IMR-90 (cell line): Measurements from ENCODE around the gene UBD. TPM values are rescaled to one million over a fixed set of nuclear protein-coding genes. Genes with fewer than 3 reads are reported as not detected.

Source experiments
- ATAC-seq: fragments of 200-7000 bp; cut with Tn5 transposase; 2 replicates; pipeline ENCODE4 v1.9.1; 2020; ENCODE audit warnings: low read depth, mild to moderate bottlenecking, moderate library complexity
- BruUV-seq: library from RNA; stranded (reverse); fragments of 400-500 nt; replicated peaks from 2 replicates; lab custom pipeline; 2021; lab: Mats Ljungman, UMichigan
- CTCF ChIA-PET: fragments of 300-600 bp; formaldehyde crosslinking; extraction: SDS; loops from one replicate; lab custom pipeline; 2021; ENCODE audit warnings: antibody characterized with exemption; lab: Yijun Ruan, JAX
- POLR2A ChIA-PET: fragments of 300-600 bp; sonication (Branson Sonifier 250); formaldehyde crosslinking; loops from one replicate; lab custom pipeline; 2022; ENCODE audit warnings: antibody characterized with exemption; ENCODE audit not compliant: unreplicated experiment; lab: Charles Lee
- DNase-seq: peaks from one replicate; pipeline ENCODE4 v3.0.0; 2013
- H2AFZ ChIP-seq: replicated peaks from 2 replicates; pipeline ENCODE3; 2013; ENCODE audit warnings: low read length, mild to moderate bottlenecking; ENCODE audit not compliant: poor library complexity
- H2AK5ac ChIP-seq: 2 replicates; pipeline ENCODE4 v1.6.1; 2013; ENCODE audit warnings: low read depth, low read length, inconsistent platforms
- H2AK9ac ChIP-seq: replicated peaks from 2 replicates; pipeline ENCODE3; 2013; ENCODE audit warnings: mild to moderate bottlenecking, low read depth, low read length, moderate library complexity; ENCODE audit not compliant: poor library complexity
- H2BK120ac ChIP-seq: 2 replicates; pipeline ENCODE4 v1.6.1; 2013; ENCODE audit warnings: low read depth, low read length, inconsistent platforms
- H2BK15ac ChIP-seq: 3 replicates; pipeline ENCODE4 v1.6.1; 2013; ENCODE audit warnings: low read depth, low read length, inconsistent platforms
- H2BK20ac ChIP-seq: 2 replicates; pipeline ENCODE4 v1.6.1; 2013; ENCODE audit warnings: low read depth, mild to moderate bottlenecking, inconsistent platforms, low read length, moderate library complexity
- H2BK5ac ChIP-seq: 2 replicates; pipeline ENCODE4 v1.6.1; 2013; ENCODE audit warnings: mild to moderate bottlenecking, low read depth, low read length, inconsistent platforms; ENCODE audit not compliant: poor library complexity, severe bottlenecking
- H3K14ac ChIP-seq: replicated peaks from 2 replicates; pipeline ENCODE4 v1.6.1; 2013; ENCODE audit warnings: low read depth, low read length, inconsistent platforms
- H3K18ac ChIP-seq: 2 replicates; pipeline ENCODE4 v1.6.1; 2013; ENCODE audit warnings: low read depth, low read length, control low read depth
- H3K23ac ChIP-seq: 2 replicates; pipeline ENCODE4 v1.6.1; 2013; ENCODE audit warnings: low read depth, low read length, inconsistent platforms
- H3K27ac ChIP-seq: 2 replicates; pipeline ENCODE4 v1.5.1; 2013; ENCODE audit warnings: mild to moderate bottlenecking, control low read depth, low read length; ENCODE audit not compliant: insufficient read depth
- H3K27me3 ChIP-seq: 2 replicates; pipeline ENCODE4 v1.6.1; 2013; ENCODE audit warnings: low read length; ENCODE audit not compliant: control insufficient read depth, insufficient read depth
- H3K36me3 ChIP-seq: 2 replicates; pipeline ENCODE4 v1.6.1; 2013; ENCODE audit warnings: low read length, mixed read lengths; ENCODE audit not compliant: control insufficient read depth, insufficient read depth
- H3K4ac ChIP-seq: 2 replicates; pipeline ENCODE4 v1.6.1; 2013; ENCODE audit warnings: low read depth, low read length, inconsistent platforms
- H3K4me1 ChIP-seq: 2 replicates; pipeline ENCODE4 v1.6.1; 2013; ENCODE audit warnings: low read length, mixed read lengths; ENCODE audit not compliant: control insufficient read depth, insufficient read depth
- H3K4me2 ChIP-seq: 2 replicates; pipeline ENCODE4 v1.6.1; 2013; ENCODE audit warnings: low read depth, mild to moderate bottlenecking, control low read depth, low read length, moderate library complexity
- H3K4me3 ChIP-seq: 2 replicates; pipeline ENCODE4 v1.5.1; 2013; ENCODE audit warnings: low read depth, mild to moderate bottlenecking, control low read depth, low read length, moderate library complexity; ENCODE audit not compliant: insufficient read depth
- H3K56ac ChIP-seq: 2 replicates; pipeline ENCODE4 v1.6.1; 2013; ENCODE audit warnings: low read length, inconsistent platforms; ENCODE audit not compliant: insufficient read depth; ENCODE audit errors: extremely low read depth
- H3K79me1 ChIP-seq, 2 experiments: 2 replicates each; pipeline ENCODE4 v1.6.1; 2013; ENCODE audit warnings: low read length in 2 of 2, inconsistent platforms in 1 of 2, low read depth in 1 of 2
- H3K9ac ChIP-seq: 2 replicates; pipeline ENCODE4 v1.6.1; 2013; ENCODE audit warnings: low read depth, low read length, control low read depth
- H3K9me1 ChIP-seq: 2 replicates; pipeline ENCODE4 v1.6.1; 2013; ENCODE audit warnings: low read length, inconsistent platforms; ENCODE audit not compliant: insufficient read depth
- H3K9me3 ChIP-seq: 2 replicates; pipeline ENCODE4 v1.6.1; 2013; ENCODE audit warnings: low read length; ENCODE audit not compliant: control insufficient read depth, insufficient read depth
- H4K20me1 ChIP-seq: 2 replicates; pipeline ENCODE4 v1.6.1; 2013; ENCODE audit warnings: low read length, inconsistent platforms; ENCODE audit not compliant: insufficient read depth
- H4K5ac ChIP-seq: 2 replicates; pipeline ENCODE4 v1.6.1; 2013; ENCODE audit warnings: mild to moderate bottlenecking, low read depth, low read length, control low read depth
- H4K8ac ChIP-seq, 2 experiments: 2 replicates each; pipeline ENCODE4 v1.6.1; 2013; ENCODE audit warnings: low read depth in 2 of 2, low read length in 2 of 2, control low read depth in 1 of 2, inconsistent platforms in 1 of 2
- H4K91ac ChIP-seq: 2 replicates; pipeline ENCODE4 v1.6.1; 2013; ENCODE audit warnings: low read depth, low read length, inconsistent platforms; ENCODE audit not compliant: insufficient read depth
- BHLHE40 ChIP-seq: fragments of 150-350 bp; IDR thresholded peaks from 2 replicates; pipeline ENCODE4 v1.6.1; 2016; ENCODE audit warnings: mild to moderate bottlenecking, low read depth, low read length
- CEBPB ChIP-seq: IDR thresholded peaks from 2 replicates; pipeline ENCODE4 v1.6.1; 2012; ENCODE audit warnings: low read depth, low read length, improper control_type of control experiment
- ELK1 ChIP-seq: fragments of 150-350 bp; IDR thresholded peaks from 2 replicates; pipeline ENCODE4 v1.6.1; 2016; ENCODE audit warnings: low read depth, mild to moderate bottlenecking, low read length, moderate library complexity, borderline replicate concordance
- FOS ChIP-seq: fragments of 150-350 bp; IDR thresholded peaks from 2 replicates; pipeline ENCODE4 v1.6.1; 2016; ENCODE audit warnings: low read depth, low read length
- MAFK ChIP-seq: IDR thresholded peaks from 2 replicates; pipeline ENCODE4 v1.6.1; 2012; ENCODE audit warnings: low read depth, low read length, improper control_type of control experiment
- NFE2L2 ChIP-seq: fragments of 150-350 bp; IDR thresholded peaks from 2 replicates; pipeline ENCODE4 v1.6.1; 2016; ENCODE audit warnings: low read depth, mild to moderate bottlenecking, low read length
- WGBS, 2 experiments: methylation state at CpG; one replicate each; pipeline versions ENCODE4 v1.1.5 to v1.1.7; 2013; ENCODE audit warnings: missing lambda C conversion rate in 2 of 2; ENCODE audit not compliant: insufficient read length in 1 of 2; ENCODE audit errors: extremely low coverage in 2 of 2; 5-methylcytosine and 5-hydroxymethylcytosine counted together
- dilution Hi-C: fragments of 300-500 bp; cut with HindIII; formaldehyde crosslinking; loops from one replicate; pipeline ENCODE4 v1.14.3; 2018; ENCODE audit warnings: low sequenced_read_pairs; ENCODE audit not compliant: unreplicated experiment
- in situ Hi-C: fragments of 300-500 bp; cut with MboI; formaldehyde crosslinking; loops from 3 replicates; pipeline ENCODE4 v1.14.3; 2019; ENCODE audit warnings: low sequenced_read_pairs, inconsistent platforms, mixed read lengths
- intact Hi-C: fragments of 100-400 bp; cut with micrococcal nuclease; formaldehyde crosslinking; loops from 2 replicates; pipeline ENCODE4 v1.10.0; 2022
- polyA plus RNA-seq, 3 experiments: library from polyadenylated mRNA; depleted of rRNA; stranded (reverse); fragments of >200 nt; gene quantifications; 2 replicates each; pipeline ENCODE4 v1.2.3, GENCODE V29; 2012; ENCODE audit warnings: low replicate concordance in 1 of 3
- total RNA-seq: library from RNA; depleted of rRNA; stranded (reverse); fragments of >200 nt; gene quantifications from 2 replicates; pipeline ENCODE4 v1.2.3, GENCODE V29; 2012
- TF ChIP-seq, protein P1 (sequence below): conservative IDR thresholded peaks from 2 replicates; pipeline ENCODE4 v1.5.1; 2012; ENCODE audit warnings: mild to moderate bottlenecking, low read depth, low read length, improper control_type of control experiment
- TF ChIP-seq, protein P2 (sequence below): fragments of 150-350 bp; IDR thresholded peaks from 2 replicates; pipeline ENCODE4 v1.6.1; 2017; ENCODE audit warnings: mild to moderate bottlenecking, antibody characterized with exemption, low read length, low read depth

Gene UBD
- total and polyA plus RNA-seq, 2 of the 4 experiments (the other 2 are of a cell fraction), result not detected

DNA sequence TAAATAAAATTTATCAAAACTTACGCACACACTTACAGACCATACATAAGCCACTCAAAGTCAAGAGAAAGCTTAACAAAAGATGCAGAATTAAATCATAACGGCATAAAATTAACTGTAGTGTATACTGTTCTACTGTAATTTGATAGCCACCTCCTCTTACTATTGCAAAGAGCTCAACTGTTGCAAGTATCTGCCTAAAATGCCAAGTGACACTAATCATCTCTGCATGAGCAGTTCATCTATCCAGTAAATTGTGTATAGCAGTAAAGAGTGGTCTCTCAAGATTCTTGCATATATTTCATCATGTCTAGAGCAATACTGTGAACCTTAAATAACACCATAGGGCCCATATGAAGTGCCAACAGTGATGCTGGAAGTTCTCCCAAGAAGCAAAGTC, 37.7 kb upstream of the UBD start:
- Histone ChIP-seq H3K9ac (no peak overlapping the region), H2BK5ac (no peak overlapping the region), H4K20me1 (no peaks in the 10 kb centered on the region), H2BK15ac (no peak overlapping the region), H3K4me3 (no peak overlapping the region), H3K9me1 (no peaks in the 10 kb centered on the region; the same call in 1 of the 2 replicates), H3K27ac (no peak overlapping the region), H3K23ac (no peak overlapping the region), H4K5ac (no peak overlapping the region), H3K14ac (no peak overlapping the region), H2BK20ac (no peak overlapping the region), H2AFZ (no peak overlapping the region), H3K56ac (no peak overlapping the region), H3K27me3 (no peaks in the 10 kb centered on the region), H2BK120ac (no peak overlapping the region), H3K18ac (no peak overlapping the region), H3K36me3 (peaks cover 8% of the 10 kb centered on the region), H3K4me2 (no peak overlapping the region), H4K8ac (no peak overlapping the region), H2AK5ac (no peak overlapping the region), H3K4ac (no peak overlapping the region), H4K91ac (no peak overlapping the region), H3K9me3 (no peaks in the 10 kb centered on the region), H3K79me1 (no peaks in the 10 kb centered on the region), H3K4me1 (no peaks in the 10 kb centered on the region), H2AK9ac (no peak overlapping the region)
- in situ Hi-C loops, result loop anchor here (10.0 kb wide), 1 partner anchor 912 kb away; no protein-coding TSS in a partner anchor
- intact Hi-C loops, result no loop called here
- TF ChIP-seq, protein P1, sequence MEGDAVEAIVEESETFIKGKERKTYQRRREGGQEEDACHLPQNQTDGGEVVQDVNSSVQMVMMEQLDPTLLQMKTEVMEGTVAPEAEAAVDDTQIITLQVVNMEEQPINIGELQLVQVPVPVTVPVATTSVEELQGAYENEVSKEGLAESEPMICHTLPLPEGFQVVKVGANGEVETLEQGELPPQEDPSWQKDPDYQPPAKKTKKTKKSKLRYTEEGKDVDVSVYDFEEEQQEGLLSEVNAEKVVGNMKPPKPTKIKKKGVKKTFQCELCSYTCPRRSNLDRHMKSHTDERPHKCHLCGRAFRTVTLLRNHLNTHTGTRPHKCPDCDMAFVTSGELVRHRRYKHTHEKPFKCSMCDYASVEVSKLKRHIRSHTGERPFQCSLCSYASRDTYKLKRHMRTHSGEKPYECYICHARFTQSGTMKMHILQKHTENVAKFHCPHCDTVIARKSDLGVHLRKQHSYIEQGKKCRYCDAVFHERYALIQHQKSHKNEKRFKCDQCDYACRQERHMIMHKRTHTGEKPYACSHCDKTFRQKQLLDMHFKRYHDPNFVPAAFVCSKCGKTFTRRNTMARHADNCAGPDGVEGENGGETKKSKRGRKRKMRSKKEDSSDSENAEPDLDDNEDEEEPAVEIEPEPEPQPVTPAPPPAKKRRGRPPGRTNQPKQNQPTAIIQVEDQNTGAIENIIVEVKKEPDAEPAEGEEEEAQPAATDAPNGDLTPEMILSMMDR, result no peak
- no peak for TF ChIP-seq CEBPB
- TF ChIP-seq, protein P2, sequence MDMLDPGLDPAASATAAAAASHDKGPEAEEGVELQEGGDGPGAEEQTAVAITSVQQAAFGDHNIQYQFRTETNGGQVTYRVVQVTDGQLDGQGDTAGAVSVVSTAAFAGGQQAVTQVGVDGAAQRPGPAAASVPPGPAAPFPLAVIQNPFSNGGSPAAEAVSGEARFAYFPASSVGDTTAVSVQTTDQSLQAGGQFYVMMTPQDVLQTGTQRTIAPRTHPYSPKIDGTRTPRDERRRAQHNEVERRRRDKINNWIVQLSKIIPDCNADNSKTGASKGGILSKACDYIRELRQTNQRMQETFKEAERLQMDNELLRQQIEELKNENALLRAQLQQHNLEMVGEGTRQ, result no peak
- TF ChIP-seq ELK1, result no peak
- no peak for TF ChIP-seq FOS
- no peak for TF ChIP-seq NFE2L2
- TF ChIP-seq MAFK, result no peak
- TF ChIP-seq BHLHE40, result no peak
- DNase-seq (peak; percentile 5), ATAC-seq (peak; percentile 28)
- no CpG with 5 or more reads among the region's 2 CpGs for WGBS, 2 experiments
- CTCF ChIA-PET, result interaction anchor here (1.1 kb wide), 1 partner anchor 8 kb away, joined by 5 read pairs; no protein-coding TSS in a partner anchor
- dilution Hi-C loops, result no loop called here
- POLR2A ChIA-PET, result no interaction called here
- no TSS peak for BruUV-seq
